Astrocyte of the cerebellum (primary cell): ENCODE results near the gene AQP11.

ENCODE experiments used
- DNase-seq: peaks from one replicate; pipeline ENCODE4 v3.0.0-alpha.2; 2011; ENCODE audit warnings: low read depth
- H3K4me3 ChIP-seq: 2 replicates; pipeline ENCODE4 v1.5.1; 2011; ENCODE audit warnings: mild to moderate bottlenecking, low read depth, low read length, moderate library complexity
- in situ Hi-C: cut with HindIII; loops from 2 replicates; pipeline ENCODE4 v1.10.0; 2017; ENCODE audit warnings: low sequenced_read_pairs
- TF ChIP-seq, protein P1 (sequence below): IDR thresholded peaks from 2 replicates; pipeline ENCODE4 v1.5.1; 2012; ENCODE audit warnings: low read length, low read depth, moderate library complexity, mild to moderate bottlenecking; ENCODE audit errors: missing control alignments

AQP11 gene

GRCh38 chr11:77592727-77593126 is 3.0 kb downstream of the AQP11 start:
- in situ Hi-C loops, result no loop called here
- no peak overlapping the region for H3K4me3 ChIP-seq
- TF ChIP-seq, protein P1, sequence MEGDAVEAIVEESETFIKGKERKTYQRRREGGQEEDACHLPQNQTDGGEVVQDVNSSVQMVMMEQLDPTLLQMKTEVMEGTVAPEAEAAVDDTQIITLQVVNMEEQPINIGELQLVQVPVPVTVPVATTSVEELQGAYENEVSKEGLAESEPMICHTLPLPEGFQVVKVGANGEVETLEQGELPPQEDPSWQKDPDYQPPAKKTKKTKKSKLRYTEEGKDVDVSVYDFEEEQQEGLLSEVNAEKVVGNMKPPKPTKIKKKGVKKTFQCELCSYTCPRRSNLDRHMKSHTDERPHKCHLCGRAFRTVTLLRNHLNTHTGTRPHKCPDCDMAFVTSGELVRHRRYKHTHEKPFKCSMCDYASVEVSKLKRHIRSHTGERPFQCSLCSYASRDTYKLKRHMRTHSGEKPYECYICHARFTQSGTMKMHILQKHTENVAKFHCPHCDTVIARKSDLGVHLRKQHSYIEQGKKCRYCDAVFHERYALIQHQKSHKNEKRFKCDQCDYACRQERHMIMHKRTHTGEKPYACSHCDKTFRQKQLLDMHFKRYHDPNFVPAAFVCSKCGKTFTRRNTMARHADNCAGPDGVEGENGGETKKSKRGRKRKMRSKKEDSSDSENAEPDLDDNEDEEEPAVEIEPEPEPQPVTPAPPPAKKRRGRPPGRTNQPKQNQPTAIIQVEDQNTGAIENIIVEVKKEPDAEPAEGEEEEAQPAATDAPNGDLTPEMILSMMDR, result no peak
- no peak for DNase-seq

GRCh38 chr11:77593883-77594282 is 4.1 kb downstream of the AQP11 start:
- in situ Hi-C loops, result no loop called here
- no peak for DNase-seq
- TF ChIP-seq, protein P1, result no peak
- H3K4me3 ChIP-seq, result no peak overlapping the region

DNA sequence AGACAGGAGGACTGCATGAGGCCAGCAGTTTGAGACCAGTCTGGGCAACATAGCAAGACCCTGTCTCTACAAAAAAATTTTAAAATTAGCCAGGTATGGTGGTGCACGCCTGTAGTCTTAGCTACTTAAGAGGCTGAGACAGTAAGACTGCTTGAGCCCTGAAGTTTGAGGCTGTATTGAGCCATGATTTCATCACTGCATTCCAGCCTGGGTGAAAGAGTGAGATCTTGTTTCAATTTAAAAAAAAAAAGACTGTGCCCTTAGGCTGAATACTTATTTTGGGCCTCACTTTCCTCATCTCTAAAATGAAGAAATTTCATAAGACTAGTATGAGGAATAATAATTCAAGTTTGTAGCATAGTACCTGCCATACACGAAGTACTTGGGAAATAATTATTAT is 6.9 kb downstream of the AQP11 start:
- TF ChIP-seq, protein P1, result no peak
- peak; percentile 4 for DNase-seq
- no peak overlapping the region for H3K4me3 ChIP-seq
- in situ Hi-C loops, result no loop called here

DNA sequence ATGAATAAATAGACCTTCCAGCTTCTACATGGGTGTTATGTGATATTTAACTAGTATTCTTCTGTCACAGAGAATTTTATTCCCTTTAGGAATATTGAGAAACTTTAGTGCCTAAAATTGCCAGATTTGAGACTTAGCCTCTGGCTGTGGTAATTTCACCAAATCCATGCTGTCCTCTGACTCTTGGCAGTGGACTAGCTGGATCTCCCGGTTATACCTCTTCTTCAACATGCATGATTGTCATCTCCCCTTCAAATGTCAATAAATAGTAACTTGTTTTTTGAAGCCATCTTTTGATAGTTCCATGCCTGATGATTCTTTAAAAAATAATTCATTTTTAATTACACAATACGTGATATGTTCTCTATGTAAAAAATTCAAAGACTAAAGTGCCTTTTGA is 8.4 kb downstream of the AQP11 start:
- TF ChIP-seq, protein P1, result no peak
- no peak overlapping the region for H3K4me3 ChIP-seq
- DNase-seq, result no peak
- in situ Hi-C loops, result no loop called here

GRCh38 chr11:77602381-77603088 is 12.8 kb downstream of the AQP11 start:
- in situ Hi-C loops, result no loop called here
- H3K4me3 ChIP-seq, result no peak overlapping the region
- DNase-seq, result peak; percentile 70
- TF ChIP-seq, protein P1, result no peak

GRCh38 chr11:77604281-77604680 is 14.5 kb downstream of the AQP11 start:
- TF ChIP-seq, protein P1, result no peak
- no peak overlapping the region for H3K4me3 ChIP-seq
- in situ Hi-C loops, result no loop called here
- no peak for DNase-seq
